SU-DHL-6 (cell line): ENCODE measurements around the gene METTL17.

Experiments used
- H2AFZ ChIP-seq: fragments of 200-600 bp; sonication (generic); 2 replicates; pipeline ENCODE4 v1.6.1; 2014; ENCODE audit warnings: low read depth, mild to moderate bottlenecking, moderate library complexity, mixed read lengths, antibody characterized with exemption, low read length; ENCODE audit not compliant: severe bottlenecking
- H3F3A ChIP-seq: fragments of 200-600 bp; shearing (Covaris generic); 2 replicates; pipeline ENCODE4 v1.6.0; 2016; ENCODE audit warnings: antibody characterized with exemption, mild to moderate bottlenecking; ENCODE audit not compliant: insufficient read depth
- H3K27ac ChIP-seq: fragments of 200-600 bp; sonication (generic); 2 replicates; pipeline ENCODE4 v1.5.1; 2016; ENCODE audit warnings: low read depth, mild to moderate bottlenecking, low read length, moderate library complexity, mixed read lengths
- H3K27me3 ChIP-seq: fragments of 200-600 bp; sonication (generic), shearing (Covaris generic); 2 replicates; pipeline ENCODE4 v1.6.0; 2014; ENCODE audit warnings: mild to moderate bottlenecking, low read length
- H3K36me3 ChIP-seq: fragments of 200-600 bp; sonication (generic); 2 replicates; pipeline ENCODE4 v1.6.1; 2014; ENCODE audit warnings: mild to moderate bottlenecking, low read length, mixed read lengths
- H3K4me2 ChIP-seq: fragments of 300-600, 200-600 bp; shearing (Covaris generic), sonication (generic); 2 replicates; pipeline ENCODE4 v1.6.0; 2014; ENCODE audit warnings: low read length, low read depth, mild to moderate bottlenecking; ENCODE audit not compliant: poor library complexity, severe bottlenecking
- H3K4me3 ChIP-seq: fragments of 200-600 bp; sonication (generic); 2 replicates; pipeline ENCODE4 v1.5.1; 2014; ENCODE audit warnings: antibody characterized with exemption, low read length, mild to moderate bottlenecking, mixed read lengths; ENCODE audit not compliant: insufficient read depth, poor library complexity, severe bottlenecking
- H3K79me2 ChIP-seq: fragments of 200-600 bp; sonication (generic); 2 replicates; pipeline ENCODE4 v1.6.1; 2014; ENCODE audit warnings: mild to moderate bottlenecking, low read length, moderate library complexity; ENCODE audit not compliant: insufficient read depth
- H3K9ac ChIP-seq: fragments of 200-600 bp; sonication (generic); 2 replicates; pipeline ENCODE4 v1.7.0; 2014; ENCODE audit warnings: mild to moderate bottlenecking, low read length
- H3K9me2 ChIP-seq: fragments of 200-600 bp; sonication (generic); replicated peaks from 2 replicates; pipeline ENCODE4 v1.6.1; 2014; ENCODE audit warnings: low read length; ENCODE audit not compliant: insufficient read depth
- H3K9me3 ChIP-seq: fragments of 200-600 bp; sonication (generic); 2 replicates; pipeline ENCODE4 v1.6.1; 2014; ENCODE audit warnings: low read length, mixed read lengths; ENCODE audit not compliant: insufficient read depth
- H4K20me1 ChIP-seq: fragments of 200-600 bp; sonication (generic); 2 replicates; pipeline ENCODE4 v1.6.1; 2014; ENCODE audit warnings: low read depth, mild to moderate bottlenecking, antibody characterized with exemption, low read length, moderate library complexity, mixed read lengths
- CTCF ChIP-seq: fragments of 200-600 bp; sonication (generic); IDR thresholded peaks from one replicate; pipeline ENCODE4 v1.5.1; 2017; ENCODE audit warnings: antibody characterized with exemption, mild to moderate bottlenecking, low read length, moderate library complexity; ENCODE audit not compliant: insufficient read depth, poor library complexity, severe bottlenecking
- EZH2phosphoT487 ChIP-seq: fragments of 200-600 bp; sonication (generic), shearing (Covaris generic); conservative IDR thresholded peaks from 2 replicates; pipeline ENCODE4 v1.6.1; 2018; ENCODE audit warnings: mild to moderate bottlenecking, antibody characterized with exemption, low read length, moderate library complexity, mixed read lengths

The METTL17 gene

GRCh38 chr14:21016413-21017190, 26.8 kb downstream of the METTL17 start:
- Histone ChIP-seq H3K9me3 (no peaks in the 10 kb centered on the region), H3K36me3 (no peaks in the 10 kb centered on the region), H4K20me1 (no peaks in the 10 kb centered on the region), H3K4me3 (no peak overlapping the region), H3K9ac (no peak overlapping the region), H3K9me2 (no peaks in the 10 kb centered on the region), H3K4me2 (no peak overlapping the region), H3K79me2 (no peaks in the 10 kb centered on the region), H2AFZ (no peak overlapping the region), H3F3A (no peaks in the 10 kb centered on the region), H3K27me3 (no peaks in the 10 kb centered on the region), H3K27ac (no peak overlapping the region)
- TF ChIP-seq EZH2phosphoT487, result no peak
- TF ChIP-seq CTCF, result no peak

GRCh38 chr14:21017528-21018245, 27.9 kb downstream of the METTL17 start:
- Histone ChIP-seq H3K27me3 (no peaks in the 10 kb centered on the region), H3K9me3 (no peaks in the 10 kb centered on the region), H3K4me3 (no peak overlapping the region), H3K4me2 (no peak overlapping the region), H3K27ac (no peak overlapping the region), H4K20me1 (no peaks in the 10 kb centered on the region), H3K36me3 (no peaks in the 10 kb centered on the region), H2AFZ (no peak overlapping the region), H3F3A (no peaks in the 10 kb centered on the region), H3K9ac (no peak overlapping the region), H3K9me2 (no peaks in the 10 kb centered on the region), H3K79me2 (no peaks in the 10 kb centered on the region)
- TF ChIP-seq EZH2phosphoT487, result no peak
- TF ChIP-seq CTCF, result no peak

GRCh38 chr14:21018286-21018685, 28.5 kb downstream of the METTL17 start:
- no peak overlapping the region for H3K4me2 ChIP-seq

More at GRCh38 chr14:21018286-21018685, 28.5 kb downstream of the METTL17 start:
- Histone ChIP-seq H2AFZ (no peak overlapping the region), H3K9me2 (no peaks in the 10 kb centered on the region), H3K9me3 (no peaks in the 10 kb centered on the region), H3K36me3 (no peaks in the 10 kb centered on the region), H3K4me3 (no peak overlapping the region), H3K27ac (no peak overlapping the region), H3F3A (no peaks in the 10 kb centered on the region), H3K79me2 (no peaks in the 10 kb centered on the region), H4K20me1 (no peaks in the 10 kb centered on the region), H3K9ac (no peak overlapping the region), H3K27me3 (no peaks in the 10 kb centered on the region)
- no peak for TF ChIP-seq CTCF
- TF ChIP-seq EZH2phosphoT487, result no peak
